Psoas muscle (tissue), 8 donors: Measurements from ENCODE around the gene KAT14. TPM values are rescaled to one million over a fixed set of nuclear protein-coding genes. Genes with fewer than 3 reads are reported as not detected.
"Not testable (repeated sequence)": the region's sequence is repeated elsewhere in the genome, so short reads cannot be mapped to it uniquely, and the experiment has no call there.

Experiments
- ATAC-seq, 4 donors: fragments of 200-7000 bp; cut with Tn5 transposase; one replicate each; pipeline ENCODE4 v1.9.1; 2020; ENCODE audit warnings: moderate library complexity in 3 of 4, mild to moderate bottlenecking in 2 of 4
- DNase-seq, 2 donors: peaks; one replicate each; pipeline ENCODE4 v3.0.0-alpha.2; 2020
- H3K27ac ChIP-seq: fragments of 200-600 bp; one replicate; pipeline ENCODE4 v1.8.0; 2022
- H3K27me3 ChIP-seq, 3 donors: fragments of 200-600 bp in 1 of 3; one replicate each; pipeline versions ENCODE4 v1.6.1 to v1.8.0; 2013 to 2022; ENCODE audit warnings: low read length in 2 of 3, mild to moderate bottlenecking in 2 of 3, moderate library complexity in 1 of 3; ENCODE audit not compliant: insufficient read depth in 3 of 3
- H3K36me3 ChIP-seq, 2 donors: fragments of 200-600 bp in 1 of 2; one replicate each; pipeline versions ENCODE4 v1.6.1 to v1.8.0; 2013 to 2022; ENCODE audit warnings: low read depth in 1 of 2, mild to moderate bottlenecking in 1 of 2, moderate library complexity in 1 of 2; ENCODE audit not compliant: insufficient read depth in 1 of 2
- H3K4me1 ChIP-seq: fragments of 200-600 bp; one replicate; pipeline ENCODE4 v1.8.0; 2022
- H3K4me3 ChIP-seq: fragments of 200-600 bp; one replicate; pipeline ENCODE4 v1.8.0; 2022; ENCODE audit warnings: mild to moderate bottlenecking
- H3K9me3 ChIP-seq: fragments of 200-600 bp; one replicate; pipeline ENCODE4 v1.8.0; 2022
- WGBS, 3 donors: extraction: QIAGEN DNeasy Blood & Tissue Kit; methylation state at CpG; one replicate each; pipeline versions ENCODE4 v1.1.6 to v1.1.7; 2013; 5-methylcytosine and 5-hydroxymethylcytosine counted together
- intact Hi-C, 2 donors: fragments of 100-400 bp; cut with DNase I; formaldehyde crosslinking; loops; one replicate each; pipeline versions ENCODE4 v1.11.0 to v1.14.2; 2022
- polyA plus RNA-seq, 3 donors: library from polyadenylated mRNA; stranded (reverse); fragments of 200-250 nt; gene quantifications; one replicate each; pipeline ENCODE4 v1.2.3, GENCODE V29; 2013
- total RNA-seq, 4 donors: library from RNA; stranded (reverse); fragmentation: NEBNext Ultra II Directional in 2 of 4; extraction: Animal tissue kit (Norgen Biotek cat#: 25700) in 2 of 4; gene quantifications; one replicate each; pipeline versions ENCODE4 v1.2.1 to v1.2.4, GENCODE V29; 2021 to 2023
- TF ChIP-seq, protein P1 (sequence below): fragments of 200-600 bp; IDR thresholded peaks from one replicate; pipeline ENCODE4 v1.8.0; 2022; ENCODE audit warnings: antibody characterized with exemption
- donor health status: healthy with polysubstance abuse.
- donor health status: DM: no; HTN: no; CAD: no; lungs with moderate emphysema.
- donor health status: Bipolar disorder and iron deficiency.
- donor health status: healthy.
- donor health status: DM: yes; HTN: yes; CAD: no.
- donor health status: DM: no; HTN: no; CAD: no.
- donor health status: DM: no; HTN: no; CAD: no.
- donor health status: DM: yes; HTN: yes; CAD: no.

KAT14 gene
- total and polyA plus RNA-seq, 7 donors, result 7.6 to 29.8 (median 18.6) TPM

DNA sequence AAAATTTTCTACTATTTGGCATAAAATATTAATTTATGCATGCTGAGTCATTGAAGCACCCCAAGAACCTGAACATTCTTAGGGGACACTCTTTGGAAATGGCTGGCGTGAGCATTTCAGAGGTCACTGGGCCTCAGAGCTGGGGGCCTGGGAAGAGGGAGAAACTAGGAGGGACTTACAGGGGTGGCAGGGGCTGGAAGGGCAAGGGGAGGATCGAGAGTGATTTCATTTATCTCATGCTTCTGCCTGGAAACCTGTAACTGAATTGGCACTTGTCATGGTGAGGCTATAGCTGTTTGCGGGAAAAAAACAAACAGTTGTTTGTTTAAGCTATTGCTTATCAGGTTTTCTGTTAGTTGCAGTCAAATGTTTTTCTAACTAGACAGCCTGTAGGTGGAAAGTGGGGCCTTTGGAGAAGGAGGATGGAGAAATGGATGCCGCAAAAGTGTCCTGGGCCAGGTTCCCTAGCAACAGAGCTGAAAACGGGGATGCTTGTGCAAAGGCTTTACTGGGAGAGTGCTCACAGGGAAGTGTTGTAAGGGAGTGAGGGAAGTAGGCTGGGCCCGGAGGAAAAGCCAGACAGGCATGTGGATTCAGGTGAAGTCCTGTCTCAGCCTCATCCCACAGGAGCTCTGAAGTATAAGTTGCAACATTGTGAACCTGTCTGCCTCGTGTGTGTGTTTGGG is 36.4 kb upstream of the KAT14 start:
- Histone ChIP-seq H3K27me3 (no peaks in the 10 kb centered on the region), H3K27ac (no peak overlapping the region), H3K4me3 (no peak overlapping the region), H3K36me3 (no peaks in the 10 kb centered on the region), H3K4me1 (no peaks in the 10 kb centered on the region), H3K9me3 (no peaks in the 10 kb centered on the region)
- intact Hi-C loops, result no loop called here
- no peak for DNase-seq
- TF ChIP-seq, protein P1, sequence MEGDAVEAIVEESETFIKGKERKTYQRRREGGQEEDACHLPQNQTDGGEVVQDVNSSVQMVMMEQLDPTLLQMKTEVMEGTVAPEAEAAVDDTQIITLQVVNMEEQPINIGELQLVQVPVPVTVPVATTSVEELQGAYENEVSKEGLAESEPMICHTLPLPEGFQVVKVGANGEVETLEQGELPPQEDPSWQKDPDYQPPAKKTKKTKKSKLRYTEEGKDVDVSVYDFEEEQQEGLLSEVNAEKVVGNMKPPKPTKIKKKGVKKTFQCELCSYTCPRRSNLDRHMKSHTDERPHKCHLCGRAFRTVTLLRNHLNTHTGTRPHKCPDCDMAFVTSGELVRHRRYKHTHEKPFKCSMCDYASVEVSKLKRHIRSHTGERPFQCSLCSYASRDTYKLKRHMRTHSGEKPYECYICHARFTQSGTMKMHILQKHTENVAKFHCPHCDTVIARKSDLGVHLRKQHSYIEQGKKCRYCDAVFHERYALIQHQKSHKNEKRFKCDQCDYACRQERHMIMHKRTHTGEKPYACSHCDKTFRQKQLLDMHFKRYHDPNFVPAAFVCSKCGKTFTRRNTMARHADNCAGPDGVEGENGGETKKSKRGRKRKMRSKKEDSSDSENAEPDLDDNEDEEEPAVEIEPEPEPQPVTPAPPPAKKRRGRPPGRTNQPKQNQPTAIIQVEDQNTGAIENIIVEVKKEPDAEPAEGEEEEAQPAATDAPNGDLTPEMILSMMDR, result no peak
- ATAC-seq, result no peak
- 36 to 46% (median 39%) methylated on average over 7 of the region's 7 CpGs for WGBS, 3 donors

DNA sequence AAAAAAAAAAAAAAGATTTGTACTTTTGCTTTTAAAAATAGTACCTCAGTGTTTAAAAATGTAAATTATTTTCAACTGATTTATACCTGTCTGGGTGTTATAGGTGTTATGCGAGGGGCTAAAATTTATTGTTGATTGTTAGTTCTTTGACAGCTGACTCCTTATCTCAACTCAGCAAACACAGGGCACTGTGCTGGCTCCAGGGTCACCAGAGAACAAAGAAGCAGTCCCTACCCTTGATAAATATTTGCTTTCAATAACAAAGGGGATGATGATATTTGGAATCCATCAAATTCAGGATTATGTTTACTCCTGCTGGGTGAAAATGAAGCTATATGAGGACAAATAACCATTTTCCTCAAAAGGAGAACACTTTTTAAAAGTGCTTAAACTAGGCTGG is 34.2 kb upstream of the KAT14 start:
- ATAC-seq, result no peak
- 71 to 89% (median 77%) methylated on average over 1 of the region's 1 CpG for WGBS, 3 donors
- intact Hi-C loops, result no loop called here

DNA sequence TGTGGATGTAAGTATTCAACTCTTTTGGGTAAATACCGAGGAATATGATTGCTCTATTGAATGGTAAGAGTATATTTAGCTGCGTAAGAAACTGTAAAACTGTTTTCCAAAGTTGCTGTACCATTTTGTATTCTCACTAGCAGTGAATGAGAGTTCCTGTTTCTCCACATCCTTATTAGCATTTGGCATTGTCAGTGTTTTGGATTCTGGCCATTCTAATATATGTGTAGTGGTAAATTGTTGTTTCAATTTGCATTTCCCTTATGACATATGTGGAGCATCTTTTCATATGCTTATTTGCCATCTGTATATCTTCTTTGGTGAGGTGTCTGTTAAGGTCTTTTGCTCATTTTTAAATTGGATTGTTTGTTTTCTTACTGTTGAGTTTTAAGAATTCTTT is 29.3 kb upstream of the KAT14 start:
- ATAC-seq, result no peak
- no peaks in the 10 kb centered on the region for H3K9me3 ChIP-seq

More for the DNA sequence above, 34.2 kb upstream of the KAT14 start:
- Histone ChIP-seq H3K36me3 (no peaks in the 10 kb centered on the region), H3K27ac (no peak overlapping the region), H3K9me3 (no peaks in the 10 kb centered on the region), H3K4me3 (no peak overlapping the region), H3K27me3 (no peaks in the 10 kb centered on the region), H3K4me1 (no peaks in the 10 kb centered on the region)
- TF ChIP-seq, protein P1, result no peak
- DNase-seq, result no peak

DNA sequence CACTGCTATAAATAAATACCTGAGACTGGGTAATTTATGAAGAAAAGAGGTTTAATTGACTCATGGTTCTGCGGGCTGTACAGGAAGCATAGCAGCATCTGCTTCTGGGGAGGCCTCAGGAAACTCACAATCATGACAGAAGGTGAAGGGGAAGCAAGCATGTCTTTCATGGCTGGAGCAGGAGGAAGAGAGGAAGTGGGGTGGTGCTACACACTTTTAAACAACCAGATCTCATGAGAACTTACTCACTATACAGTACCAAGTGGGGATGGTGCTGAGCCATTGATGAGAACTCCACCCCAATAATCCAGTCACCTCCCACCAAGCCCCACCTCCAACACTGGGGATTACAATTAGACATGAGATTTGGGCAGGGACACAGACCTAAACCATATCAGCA is 9.1 kb upstream of the KAT14 start:
- H3K27me3 ChIP-seq, DNase-seq, intact Hi-C loops, ATAC-seq, H3K9me3 ChIP-seq, H3K36me3 ChIP-seq, H3K27ac ChIP-seq, H3K4me3 ChIP-seq, H3K4me1 ChIP-seq: not testable (repeated sequence)
- WGBS, 3 donors, result 58 to 69% (median 66%) methylated on average over 1 of the region's 1 CpG

More for the DNA sequence above, 29.3 kb upstream of the KAT14 start:
- 81 to 88% (median 82%) methylated on average over 2 of the region's 2 CpGs for WGBS, 3 donors
- TF ChIP-seq, protein P1, result no peak
- Histone ChIP-seq H3K4me1 (no peaks in the 10 kb centered on the region), H3K4me3 (no peak overlapping the region), H3K27me3 (no peaks in the 10 kb centered on the region), H3K27ac (no peak overlapping the region), H3K36me3 (no peaks in the 10 kb centered on the region)
- no peak for DNase-seq
- intact Hi-C loops, result no loop called here

DNA sequence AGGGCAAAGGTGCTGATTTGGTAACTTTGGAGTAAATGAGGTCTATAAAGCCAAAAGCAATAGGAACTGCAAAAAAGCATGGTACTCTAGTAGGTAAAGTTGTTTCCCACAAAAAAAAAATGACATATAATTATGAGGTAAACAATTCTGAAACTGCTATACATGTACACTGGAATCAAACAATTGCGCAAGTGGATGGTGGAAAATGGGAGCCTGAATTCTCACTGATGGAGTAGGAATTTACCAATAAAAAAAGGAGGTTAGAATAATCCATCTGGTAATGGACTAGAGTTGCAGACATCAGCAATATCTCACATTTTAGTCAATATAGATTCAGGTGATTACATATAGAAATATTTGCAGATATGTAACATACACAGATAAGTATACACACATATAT is 5.0 kb upstream of the KAT14 start:
- no peak for ATAC-seq
- intact Hi-C loops, result no loop called here
- Histone ChIP-seq H3K27ac (no peak overlapping the region), H3K36me3 (no peaks in the 10 kb centered on the region), H3K27me3 (no peaks in the 10 kb centered on the region), H3K9me3 (no peaks in the 10 kb centered on the region), H3K4me1 (peaks cover 4% of the 10 kb centered on the region), H3K4me3 (no peak overlapping the region)
- DNase-seq, result no peak
- WGBS, 3 donors, result 97 to 100% (median 100%) methylated on average over 1 of the region's 1 CpG
- TF ChIP-seq, protein P1, result no peak
